Measurements from ENCODE around the gene ZBTB32.

ZBTB32 gene

GRCh38 chr19:35715981-35716800, 11.8 kb downstream of the ZBTB32 start (continued):
- TF ChIP-seq PBX3 (CRISPR knock-in tag; IDR thresholded peaks at IDR 0.05) (peak; percentile 69; the same call in 1 of the 2 replicates), ZBTB7A (tag by site-specific recombination; IDR thresholded peaks at IDR 0.05; ENCODE audit: low read depth) (peak; percentile 60; the same call in 1 of the 2 replicates)

- ChIA-PET CTCF (interaction anchor here (1.0 to 6.0 kb wide), 2 partner anchors 22 to 29 kb away, joined by 5 to 119 read pairs; partner anchors contain the start of genes PSENEN and U2AF1L4), POLR2A (interaction anchor here (2.3 kb wide), 1 partner anchor 31 kb away, joined by 16 read pairs; the partner anchor contains the start of gene LIN37)
- H3K4me1 ChIP-seq (ENCODE audit: control insufficient read depth, insufficient read depth, low read length): peaks cover 23% of the 10 kb centered on the region
- H3K36me3 ChIP-seq (ENCODE audit: control insufficient read depth in 2 of 2, insufficient read depth in 1 of 2, low read length in 2 of 2): peaks cover 26 to 27% of the 10 kb centered on the region in 2 experiments
- H3K9me3 ChIP-seq (ENCODE audit: control insufficient read depth, insufficient read depth, low read depth, low read length): no peaks in the 10 kb centered on the region
- H3K4me3 ChIP-seq (ENCODE audit: low read depth, low read length): peak overlapping the region; percentile 44
- peak overlapping the region; percentile 93 for H3K27ac ChIP-seq (ENCODE audit: extremely low read depth, low read depth, low read length)
- TF ChIP-seq ZNF157 (tag by site-specific recombination; IDR thresholded peaks at IDR 0.05): peak; percentile 58; the same call in 1 of the 2 replicates
- TF ChIP-seq ZNF488 (tag by site-specific recombination; IDR thresholded peaks at IDR 0.05): peak; percentile 40; the same call in 1 of the 2 replicates
- no peak for TF ChIP-seq ZNF19 (tag by site-specific recombination; IDR thresholded peaks at IDR 0.05; ENCODE audit: low read depth)
- no peak for TF ChIP-seq ZNF274 (IDR thresholded peaks at IDR 0.05; ENCODE audit: low read length)
- TF ChIP-seq ZNF274 (tag by site-specific recombination; IDR thresholded peaks at IDR 0.05; ENCODE audit: borderline replicate concordance): no peak
- TF ChIP-seq ZNF48 (tag by site-specific recombination; IDR thresholded peaks at IDR 0.05): no peak
- no peak for TF ChIP-seq ZNF175 (tag by site-specific recombination; IDR thresholded peaks at IDR 0.05)
- TF ChIP-seq ZNF26 (tag by site-specific recombination; IDR thresholded peaks at IDR 0.05): no peak
- no peak for TF ChIP-seq ZNF626 (tag by site-specific recombination; IDR thresholded peaks at IDR 0.05)
- peak; percentile 40; the same call in 1 of the 2 replicates for TF ChIP-seq OVOL3 (tag by site-specific recombination; IDR thresholded peaks at IDR 0.05)
- TF ChIP-seq HIC1 (tag by site-specific recombination; IDR thresholded peaks at IDR 0.05): peak; percentile 63
- TF ChIP-seq ZNF202 (tag by site-specific recombination; IDR thresholded peaks at IDR 0.05; ENCODE audit: borderline replicate concordance): no peak
- TF ChIP-seq KLF17 (tag by site-specific recombination; IDR thresholded peaks at IDR 0.05): peak; percentile 96
- peak; percentile 69 for TF ChIP-seq ZNF639 (tag by site-specific recombination; IDR thresholded peaks at IDR 0.05)
- no peak for TF ChIP-seq ZNF155 (tag by site-specific recombination; IDR thresholded peaks at IDR 0.05)
- TF ChIP-seq ZNF37A (tag by site-specific recombination; IDR thresholded peaks at IDR 0.05): no peak
- peak; percentile 39 for TF ChIP-seq ZNF341 (tag by site-specific recombination; IDR thresholded peaks at IDR 0.05; ENCODE audit: low read depth)
- no peak for TF ChIP-seq ZNF354C (tag by site-specific recombination; IDR thresholded peaks at IDR 0.05; ENCODE audit: borderline replicate concordance, low read depth)
- peak; percentile 86 for TF ChIP-seq ZNF792 (tag by site-specific recombination; IDR thresholded peaks at IDR 0.05)
- no peak for TF ChIP-seq RBAK (tag by site-specific recombination; IDR thresholded peaks at IDR 0.05)
- TF ChIP-seq KLF1 (tag by site-specific recombination; IDR thresholded peaks at IDR 0.05): peak; percentile 58
- no peak for TF ChIP-seq ZNF585B (tag by site-specific recombination; IDR thresholded peaks at IDR 0.05)
Observed at GRCh38 chr19:35716801-35717664, 12.7 kb downstream of the ZBTB32 start.

Data from HEK293 (cell line).